Activated T-helper 9 cell treated with anti-CD3 and anti-CD28 coated beads, Interleukin-2, amount 50 U/mL, for 16 hours (primary cell): ENCODE results near the gene SPAG17.

Experiments
- DNase-seq: peaks from one replicate; pipeline ENCODE4 v3.0.0-alpha.2; 2020; ENCODE audit warnings: low read depth

Gene SPAG17

DNA sequence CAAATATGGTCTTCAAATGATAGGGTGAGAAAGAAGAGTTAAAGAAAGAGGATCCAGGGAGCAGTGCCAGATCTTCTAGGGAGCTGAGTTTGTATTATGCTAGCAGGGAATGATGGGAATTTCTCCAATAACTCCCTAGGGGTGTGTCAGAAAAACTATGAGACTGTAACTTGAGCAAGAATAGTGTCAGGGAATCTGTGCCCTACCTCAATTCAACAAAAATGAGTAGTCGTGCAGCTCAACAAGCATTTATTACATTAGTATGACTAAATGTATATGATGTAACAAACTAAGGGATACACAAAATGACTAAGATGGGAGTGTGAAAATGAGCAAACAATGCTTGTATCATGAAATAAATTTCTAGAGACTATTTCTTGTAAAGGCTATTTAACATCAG is 24.2 kb downstream of the SPAG17 start:
- no peak for DNase-seq

DNA sequence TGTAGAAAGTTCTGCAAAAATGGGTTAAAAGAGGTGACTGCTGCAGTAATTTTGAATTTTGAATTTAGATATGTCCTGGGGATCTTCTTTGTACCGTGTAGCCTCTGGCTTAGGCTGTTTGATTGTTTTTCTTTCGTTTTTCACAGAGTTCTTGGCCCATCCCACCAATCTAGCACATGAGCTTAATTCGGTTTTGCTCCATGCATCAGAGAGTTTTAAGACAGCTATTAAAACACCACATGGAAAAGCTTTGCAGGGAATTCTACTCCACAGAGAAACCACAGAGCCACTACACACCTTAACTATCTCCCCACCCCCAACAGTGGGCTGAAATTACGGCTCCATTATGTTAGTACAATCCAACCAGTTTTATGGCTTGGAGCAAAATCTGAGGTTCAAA is 25.5 kb downstream of the SPAG17 start:
- no peak for DNase-seq

DNA sequence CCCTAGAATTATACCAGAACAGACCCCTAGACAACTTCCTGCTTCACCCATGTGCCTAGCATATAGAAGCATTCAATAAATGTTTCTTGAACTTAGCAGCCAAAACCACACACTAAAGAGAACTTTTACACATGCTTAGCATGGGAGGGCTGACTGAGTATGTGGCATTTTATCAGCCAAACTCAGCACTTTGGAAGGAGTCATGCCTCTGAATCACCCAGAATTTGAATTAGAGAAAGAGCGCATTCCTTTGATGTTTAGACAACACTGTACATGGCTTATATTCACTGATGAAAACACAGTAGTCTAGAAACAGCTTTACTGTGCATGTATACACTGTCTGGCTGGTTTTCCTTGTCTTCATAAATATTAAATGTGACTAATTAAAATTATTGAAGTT is 26.1 kb downstream of the SPAG17 start:
- DNase-seq = no peak

DNA sequence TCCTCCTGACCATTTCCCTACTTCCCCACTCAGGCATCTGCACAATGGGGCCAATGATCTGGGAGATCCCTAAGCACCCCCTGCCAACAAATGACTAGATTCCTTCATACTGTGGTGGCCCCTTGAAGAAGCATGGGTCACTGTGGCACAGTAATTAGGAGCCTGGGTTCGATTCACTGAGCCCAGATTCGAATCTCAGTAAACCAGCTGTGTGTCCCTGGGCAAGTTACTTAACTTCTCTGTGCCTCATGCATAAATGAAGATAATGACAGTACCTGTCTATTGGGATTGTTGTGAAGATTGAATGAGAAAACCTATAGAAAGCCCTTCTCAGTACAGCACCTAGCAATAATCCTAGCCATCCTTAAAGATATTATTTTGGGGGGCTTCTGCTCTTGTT is 27.5 kb downstream of the SPAG17 start:
- DNase-seq = no peak

DNA sequence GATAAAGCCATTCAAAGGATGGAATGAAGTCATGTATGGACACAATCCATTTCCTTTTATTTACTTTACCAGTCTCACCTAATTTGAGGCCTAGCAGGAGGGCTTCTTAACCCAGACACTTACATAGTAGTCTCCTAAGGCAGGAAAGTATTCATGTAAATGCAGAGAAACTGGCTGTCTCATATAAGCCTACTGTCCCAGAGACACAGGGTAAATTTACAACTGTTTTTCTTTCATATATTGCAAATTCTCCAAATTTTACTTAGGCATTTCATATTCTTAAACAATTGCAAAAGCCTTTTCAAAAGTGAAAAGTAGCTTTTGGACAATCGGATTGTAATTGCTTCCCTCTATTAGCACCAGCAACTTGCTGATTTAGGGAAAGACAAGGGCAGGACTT is 29.9 kb downstream of the SPAG17 start:
- DNase-seq = no peak

DNA sequence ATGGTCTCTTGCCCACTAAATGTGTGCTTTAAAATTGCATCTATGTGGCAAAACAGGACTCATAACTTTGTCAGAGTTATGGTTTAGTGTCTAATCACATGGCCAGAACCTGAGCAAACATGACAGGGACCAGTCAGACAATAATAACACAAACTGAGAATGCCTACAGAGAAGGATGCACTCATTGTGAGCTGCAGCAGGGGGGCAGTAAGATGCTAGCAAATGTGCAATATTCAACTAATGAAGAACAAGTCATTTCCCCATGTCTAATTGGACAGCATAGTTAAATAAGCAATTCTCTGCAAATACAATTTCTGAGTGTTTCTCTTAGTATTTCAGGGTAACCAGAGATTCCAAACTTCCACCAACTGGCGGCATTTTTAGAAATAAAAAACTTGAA is 30.8 kb downstream of the SPAG17 start:
- DNase-seq = no peak

DNA sequence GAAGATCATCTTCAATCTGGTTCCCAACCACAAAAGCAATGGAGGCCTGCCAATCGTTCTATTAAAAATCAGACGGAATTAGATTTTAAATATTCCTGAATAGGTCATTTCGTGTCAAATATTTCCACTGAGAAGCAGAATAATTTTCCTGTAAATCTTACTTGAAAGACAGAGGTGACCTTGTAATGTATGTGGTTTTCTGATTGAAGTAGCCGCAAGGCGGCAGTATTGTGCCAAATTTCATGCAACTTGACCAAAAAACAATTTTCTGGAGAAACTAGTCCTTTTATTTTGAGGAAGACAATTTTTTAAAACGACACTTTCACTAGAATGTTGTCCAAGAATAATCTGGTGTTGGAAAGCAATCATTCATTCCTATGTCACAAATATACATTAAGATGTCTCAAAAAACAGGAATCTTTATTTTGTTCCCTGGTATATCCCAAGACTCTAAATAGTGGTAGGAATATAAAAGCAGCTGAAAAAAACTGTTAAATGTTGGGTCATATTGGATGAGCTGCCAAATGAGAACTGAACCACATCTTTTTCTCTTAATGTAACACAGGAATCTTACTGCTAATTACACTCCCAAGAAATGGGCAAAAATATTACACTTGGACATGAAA is 33.6 kb downstream of the SPAG17 start:
- DNase-seq = no peak

DNA sequence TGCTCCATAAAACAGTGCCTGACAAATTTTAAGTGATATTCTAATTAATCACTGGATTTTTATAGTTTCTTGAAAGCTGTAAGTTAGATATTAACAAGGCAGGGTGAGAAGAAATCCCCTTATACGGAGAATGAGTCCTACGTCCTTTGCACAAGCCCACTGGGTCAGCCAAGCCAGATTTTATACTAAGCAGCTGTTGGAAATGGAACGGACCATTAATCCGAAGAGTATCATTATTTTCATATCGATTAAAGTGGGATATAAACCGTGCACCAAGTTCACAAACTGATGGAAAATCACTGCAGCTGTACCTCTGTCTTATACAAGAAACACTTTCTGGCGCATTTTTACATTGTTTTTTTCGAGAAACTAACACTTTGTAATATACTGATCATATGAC is 35.2 kb downstream of the SPAG17 start:
- no peak for DNase-seq

DNA sequence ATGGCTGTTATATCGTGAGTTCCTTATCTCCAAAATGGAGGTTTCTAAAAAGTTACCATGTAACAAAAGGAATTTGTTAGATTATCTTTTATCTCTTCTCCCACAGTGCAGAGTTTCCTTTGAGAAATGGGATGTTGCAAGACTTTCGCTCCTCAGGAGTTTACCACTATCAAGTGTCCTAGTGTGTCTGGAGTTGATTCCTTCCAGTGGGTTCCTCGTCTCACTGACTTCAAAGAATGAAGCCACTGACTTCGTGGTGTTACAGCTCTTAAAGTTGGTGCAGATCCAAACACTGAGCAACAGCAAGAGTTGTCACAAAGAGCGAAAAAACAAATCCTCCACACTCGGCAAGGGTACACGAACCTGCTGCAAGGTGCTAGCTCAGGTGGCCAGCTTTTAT is 37.0 kb downstream of the SPAG17 start:
- no peak for DNase-seq

DNA sequence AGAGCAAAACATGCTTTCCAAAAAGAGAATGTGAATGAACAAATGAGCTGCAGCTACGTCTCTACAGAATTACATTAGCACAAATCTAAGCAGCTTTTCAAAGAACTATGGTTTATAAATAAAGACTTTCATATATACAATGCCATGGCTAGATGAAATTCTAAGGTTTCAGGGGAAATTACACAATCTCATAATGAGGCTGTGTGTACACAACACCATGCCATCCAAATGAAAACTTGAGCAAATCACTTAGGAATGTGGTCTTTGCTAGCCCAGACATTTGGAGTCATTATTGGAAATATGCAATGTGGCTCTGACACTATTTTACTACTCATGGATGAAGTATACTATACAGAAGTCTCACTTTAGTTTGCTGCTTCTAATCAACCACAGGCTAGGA is 37.5 kb downstream of the SPAG17 start:
- DNase-seq = no peak

DNA sequence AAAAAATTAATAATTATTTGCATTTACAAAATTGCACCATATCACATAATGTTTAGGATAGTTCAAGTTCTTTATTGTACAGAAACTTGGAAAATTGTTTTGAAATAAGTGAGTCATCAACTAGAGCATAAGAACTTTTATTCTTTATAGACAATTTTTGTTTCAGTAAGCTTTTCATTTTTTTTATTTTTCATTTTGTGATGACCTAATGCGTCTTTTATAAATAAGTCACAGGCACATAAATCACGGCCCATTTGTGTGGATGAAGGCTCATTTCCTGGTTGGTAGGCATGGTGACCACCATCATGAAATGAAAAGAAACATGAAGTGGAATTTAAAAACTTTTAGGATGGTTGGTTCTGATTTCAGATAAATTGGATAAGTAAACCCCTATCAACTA is 39.3 kb downstream of the SPAG17 start:
- no peak for DNase-seq

DNA sequence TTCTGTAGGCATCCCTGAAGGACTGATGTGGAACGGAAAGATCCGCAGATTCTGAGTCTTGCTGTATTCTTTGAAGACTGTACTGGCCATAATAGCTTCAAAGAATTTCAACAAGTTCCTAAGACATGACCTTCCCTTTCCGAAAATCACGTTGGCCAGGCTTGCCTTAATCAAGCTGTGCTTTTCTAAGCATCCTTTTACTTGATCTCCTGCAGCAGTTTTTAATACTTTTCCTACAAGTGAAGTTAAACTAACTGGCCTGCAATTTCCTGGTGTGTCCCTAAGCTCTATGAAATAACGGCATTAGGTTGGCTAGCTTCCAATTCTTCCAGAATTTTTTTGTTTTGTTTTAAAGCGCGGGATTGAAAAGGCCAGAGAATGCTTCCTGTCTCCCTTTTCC is 40.3 kb downstream of the SPAG17 start:
- DNase-seq = no peak

DNA sequence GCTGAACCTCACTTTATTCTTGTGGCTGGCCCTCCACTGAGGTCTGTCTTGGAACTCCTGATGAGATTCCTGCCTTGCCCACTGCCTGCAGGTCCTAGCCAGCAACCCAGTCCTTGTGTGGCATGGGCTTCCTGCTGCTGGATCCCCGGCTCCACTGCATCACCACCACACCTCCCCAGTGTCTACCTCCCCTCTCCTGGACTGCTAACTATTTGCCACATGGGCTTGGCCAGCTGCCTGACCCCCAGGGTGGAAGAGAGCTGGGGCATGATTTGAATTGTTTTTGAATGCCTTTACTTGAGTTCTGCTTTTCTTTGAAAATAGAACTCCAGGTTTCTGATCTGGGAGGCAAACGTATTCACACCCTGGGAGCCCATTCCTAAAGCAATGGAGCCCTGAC is 41.2 kb downstream of the SPAG17 start:
- DNase-seq = no peak

DNA sequence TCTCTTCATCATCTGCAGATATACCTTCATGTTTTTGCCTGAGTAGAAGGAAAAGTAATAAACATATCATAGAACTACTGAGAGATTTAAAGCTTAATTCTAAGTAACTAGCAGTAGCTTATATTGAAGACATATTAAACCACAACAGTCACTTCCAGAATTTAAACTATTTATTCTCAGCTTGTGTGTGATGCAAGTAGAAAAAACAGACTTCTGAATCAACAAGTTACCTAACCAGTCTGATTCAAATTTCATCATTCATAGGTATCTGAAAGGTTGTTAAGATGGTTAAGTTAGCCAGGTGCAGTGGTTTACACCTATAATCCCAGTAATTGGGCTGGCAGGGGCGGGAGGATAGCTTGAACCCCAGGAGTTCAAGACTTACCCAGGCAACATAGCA is 41.9 kb downstream of the SPAG17 start:
- no peak for DNase-seq

DNA sequence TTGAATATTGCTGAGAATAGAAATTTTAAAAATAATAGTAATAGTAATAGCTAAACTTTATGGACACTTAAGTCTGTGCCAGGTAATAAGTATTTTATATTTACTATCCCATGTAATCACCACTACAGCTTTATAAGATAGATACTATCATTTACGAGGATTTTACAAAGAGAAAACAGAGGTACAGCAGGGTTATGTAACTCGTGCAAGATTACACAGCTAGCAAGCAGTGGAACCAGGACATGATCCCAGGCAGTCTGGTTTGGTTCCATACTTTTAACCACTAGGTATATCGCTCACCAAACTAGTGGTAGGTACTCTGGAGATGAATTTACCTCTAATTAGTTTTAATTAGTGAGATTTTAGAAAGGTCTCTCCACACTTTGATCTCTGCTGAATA is 42.5 kb downstream of the SPAG17 start:
- no peak for DNase-seq

DNA sequence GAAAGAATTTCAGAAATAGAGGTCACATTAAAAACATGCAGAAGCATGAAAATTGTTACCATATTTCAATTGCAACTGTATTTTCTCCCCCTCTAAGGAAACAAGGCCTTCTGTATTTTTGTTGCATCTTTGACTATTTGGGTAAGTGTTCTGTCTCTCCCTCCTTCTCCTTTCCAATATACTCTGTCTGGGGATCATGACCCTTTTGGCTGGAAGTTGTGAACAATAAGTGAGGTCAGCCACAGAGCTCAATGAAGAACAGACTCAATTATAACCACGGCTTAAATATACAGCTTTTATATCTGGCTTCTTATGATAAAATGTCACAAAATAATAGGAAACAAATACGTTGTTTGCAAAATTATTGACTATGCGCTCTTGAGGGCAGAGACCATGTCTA is 47.1 kb downstream of the SPAG17 start:
- no peak for DNase-seq

DNA sequence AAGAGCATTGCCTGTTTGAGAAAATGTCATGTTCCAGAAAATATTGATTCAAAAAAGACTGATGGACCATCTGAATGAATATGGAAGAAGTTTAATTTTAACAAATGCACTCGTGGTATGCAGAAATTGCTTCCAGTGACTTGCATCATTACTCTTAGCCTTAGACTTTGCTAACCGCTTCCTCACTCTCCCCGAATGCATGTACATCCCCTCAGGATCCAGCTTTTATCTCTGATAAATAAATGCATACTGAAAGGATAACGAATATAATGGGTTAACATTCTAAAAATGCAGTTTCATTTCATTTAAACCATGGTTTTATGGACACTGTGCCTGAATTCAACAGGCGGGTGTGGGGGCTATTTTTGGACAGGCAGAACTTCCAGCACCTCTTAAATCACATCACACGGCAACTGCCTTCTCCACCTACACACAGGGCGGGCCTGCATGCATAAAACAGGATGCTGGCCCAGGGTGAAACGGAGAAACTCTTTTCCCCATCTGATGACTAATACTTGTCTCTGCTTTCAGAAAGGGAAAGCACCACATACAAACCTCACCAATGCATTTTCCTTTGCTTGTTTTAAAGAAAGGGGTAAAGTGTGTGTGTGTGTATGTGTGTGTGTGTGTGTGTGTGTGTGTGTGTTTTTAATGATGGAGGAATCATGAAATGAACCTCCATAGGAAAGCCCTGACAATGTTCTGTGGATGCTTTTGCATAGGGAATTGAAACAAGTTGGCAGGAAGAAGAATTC is 48.7 kb downstream of the SPAG17 start:
- DNase-seq = no peak

DNA sequence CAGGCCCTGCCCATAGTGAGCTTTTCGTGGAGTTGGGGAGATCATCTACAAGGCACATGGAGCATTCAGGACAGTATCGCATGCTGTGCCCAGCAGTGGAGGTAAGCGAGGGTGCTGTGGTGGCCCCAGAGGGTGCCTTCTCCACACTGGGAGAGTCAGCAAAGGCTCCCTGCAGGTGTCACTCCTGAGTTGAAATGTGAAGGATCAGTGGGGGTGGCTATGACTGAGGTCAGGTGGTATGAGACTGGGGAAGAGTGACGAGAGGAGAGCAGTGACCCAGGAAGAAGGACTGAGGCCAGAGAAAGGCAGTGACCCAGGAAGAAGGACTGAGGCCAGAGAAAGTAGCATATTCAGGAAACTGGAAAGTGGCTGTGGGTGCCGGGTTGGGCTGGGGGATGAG is 53.0 kb downstream of the SPAG17 start:
- no peak for DNase-seq

DNA sequence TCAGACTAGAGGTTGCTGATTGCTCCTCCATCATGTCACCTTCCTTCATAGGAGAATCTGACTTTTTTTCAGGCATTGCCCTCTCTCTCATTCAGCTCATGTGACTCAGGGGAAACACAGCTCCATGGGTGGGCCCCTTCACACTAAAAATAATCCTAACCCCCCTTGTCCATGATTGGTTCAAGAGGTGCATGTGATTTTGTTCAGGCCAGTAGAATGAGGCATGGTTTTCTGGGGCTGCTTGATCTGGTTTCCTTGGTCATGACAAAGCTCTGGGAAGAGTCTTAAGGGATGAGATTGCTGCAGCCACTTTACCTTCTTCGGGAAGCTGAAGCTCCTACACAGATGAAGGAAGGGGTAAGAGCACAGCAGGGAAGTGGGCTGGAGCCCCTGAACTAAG is 56.3 kb downstream of the SPAG17 start:
- DNase-seq = no peak

DNA sequence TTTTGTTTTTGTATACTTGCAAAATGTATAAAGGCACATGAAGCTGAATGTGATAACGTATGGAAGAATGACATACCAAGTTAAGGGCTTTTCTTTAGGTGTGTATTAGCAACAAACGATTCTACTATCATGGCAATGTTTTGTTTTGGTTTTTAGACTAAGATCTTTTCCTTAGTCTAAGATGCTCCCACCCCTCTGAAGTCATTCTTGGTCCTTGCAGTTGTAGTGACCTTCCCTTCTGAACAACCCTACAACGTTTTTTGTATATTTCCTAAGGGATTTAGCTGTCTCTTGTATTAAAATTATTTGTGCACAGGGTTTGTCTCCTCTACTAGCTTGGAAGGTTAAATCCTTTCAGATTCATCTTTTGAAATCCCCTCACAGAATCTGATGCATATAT is 61.0 kb downstream of the SPAG17 start:
- DNase-seq = no peak

DNA sequence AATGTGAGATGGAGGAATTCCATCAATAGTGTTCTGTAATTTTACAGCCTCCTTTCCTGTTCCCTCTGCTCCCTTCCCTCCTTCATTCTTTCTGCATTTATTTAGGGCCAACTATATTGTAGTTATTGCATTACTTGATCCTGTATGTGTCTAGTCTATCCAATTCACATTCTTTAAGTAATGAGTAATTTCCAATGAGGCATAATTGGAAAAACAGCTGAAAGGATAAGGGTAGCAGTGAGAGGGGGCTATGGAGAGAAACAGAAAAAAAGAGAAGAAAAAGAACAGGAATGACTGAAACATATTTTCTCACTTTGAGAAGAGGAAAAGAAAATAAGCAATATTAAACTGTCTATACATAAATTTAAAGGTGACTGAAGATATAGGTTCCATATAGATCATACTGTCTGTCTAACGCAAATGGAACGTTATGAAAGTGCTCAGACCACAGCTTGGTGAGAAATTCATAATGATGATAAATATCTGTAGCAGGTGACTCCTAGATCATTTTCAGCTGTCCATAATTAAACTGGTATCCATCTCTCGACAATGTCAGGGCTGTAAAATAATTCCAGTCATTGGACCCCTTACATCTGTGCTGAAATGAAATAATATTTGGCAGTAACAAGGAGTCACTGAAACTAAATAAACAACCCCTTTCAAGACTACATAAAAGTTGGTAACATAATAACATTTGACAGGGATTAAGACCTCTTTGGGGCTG is 61.8 kb downstream of the SPAG17 start:
- no peak for DNase-seq

DNA sequence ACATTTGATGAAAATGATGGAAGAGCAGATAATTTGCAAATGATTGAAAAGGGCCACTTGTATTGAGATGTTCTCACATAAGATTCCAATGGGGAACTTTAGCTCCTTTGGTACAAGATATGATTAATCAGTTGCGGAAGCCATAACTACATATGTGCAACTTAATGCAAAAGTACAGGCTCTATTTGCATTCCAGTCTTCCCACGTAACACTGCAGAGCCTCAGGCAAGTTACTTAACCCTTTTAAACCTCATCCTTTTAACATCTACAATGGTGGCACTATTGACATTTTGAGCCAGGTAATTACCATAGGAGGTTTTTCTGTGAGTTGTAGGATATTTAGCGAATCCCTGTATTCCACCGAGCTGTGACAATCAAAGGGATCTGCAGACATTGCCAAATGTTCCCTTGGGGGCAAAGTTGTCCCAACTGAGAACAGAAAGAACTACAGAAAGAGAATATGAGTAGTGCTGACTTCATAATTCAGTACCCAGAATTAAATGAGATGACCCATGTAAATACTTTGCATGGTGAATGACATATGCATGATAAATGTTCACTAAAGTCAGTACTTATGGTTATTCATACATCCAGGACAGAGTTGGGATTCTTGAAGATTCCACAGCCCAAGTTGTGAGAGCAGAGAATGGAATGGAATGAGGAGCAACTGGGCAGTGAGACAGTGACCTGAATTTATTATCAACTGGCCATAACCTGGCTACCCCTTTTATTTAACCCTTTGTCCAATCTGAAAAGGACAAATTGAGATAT is 62.6 kb downstream of the SPAG17 start:
- DNase-seq = no peak
